GM18870 (cell line): ENCODE measurements around the gene MDP1.

Experiments used
- ATAC-seq: cut with Tn5 transposase; IDR thresholded peaks from one replicate; pipeline ENCODE4 v1.9.1; 2021; ENCODE audit warnings: moderate library complexity; ENCODE audit not compliant: unreplicated experiment

MDP1 gene

DNA sequence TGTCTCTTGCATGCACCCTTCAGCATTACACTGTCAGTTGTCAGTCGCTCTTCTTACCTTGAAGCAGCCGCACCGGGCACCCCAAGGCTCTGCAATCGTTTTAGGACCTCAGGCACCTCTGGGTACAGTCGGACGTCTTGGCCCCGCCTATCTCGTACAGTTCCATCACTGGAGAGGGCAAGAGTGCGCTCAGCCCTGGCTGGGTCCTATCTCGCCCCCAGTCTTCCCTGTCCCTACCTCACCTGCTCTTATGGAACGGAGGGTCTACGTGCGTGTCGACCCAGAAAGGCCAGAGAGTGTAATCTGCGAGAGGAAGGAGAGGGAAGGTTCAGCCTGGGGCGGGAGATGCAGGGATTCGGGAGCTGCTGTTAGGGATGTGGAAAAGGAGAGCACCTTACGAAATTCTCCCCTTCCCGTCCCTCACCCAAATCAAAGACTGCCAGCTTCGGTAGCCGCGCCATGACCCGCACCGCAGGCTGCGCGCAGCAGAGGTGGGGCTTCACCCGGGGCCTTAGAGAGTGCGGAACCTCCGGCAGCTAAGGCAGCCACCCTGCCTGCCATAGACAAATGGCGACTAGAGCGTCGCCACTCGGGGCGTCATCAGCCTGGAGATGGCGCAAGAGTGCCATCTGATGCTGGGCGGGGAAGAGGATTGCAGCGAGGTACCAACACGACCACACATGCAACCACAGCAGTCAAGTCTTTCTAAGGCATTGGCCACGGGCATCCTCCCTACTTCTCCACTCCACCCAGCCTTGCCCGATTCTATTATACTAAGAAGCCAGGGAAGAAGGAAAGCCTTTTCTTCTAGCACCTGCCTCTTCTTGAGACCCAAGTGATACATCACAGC lies at the start of gene MDP1:
MDP1 (minus strand) TSS at position 572 of the 850 bp plus-strand sequence; CDS start at position 461, 111 bp downstream.
- peak; percentile 46 for ATAC-seq

DNA sequence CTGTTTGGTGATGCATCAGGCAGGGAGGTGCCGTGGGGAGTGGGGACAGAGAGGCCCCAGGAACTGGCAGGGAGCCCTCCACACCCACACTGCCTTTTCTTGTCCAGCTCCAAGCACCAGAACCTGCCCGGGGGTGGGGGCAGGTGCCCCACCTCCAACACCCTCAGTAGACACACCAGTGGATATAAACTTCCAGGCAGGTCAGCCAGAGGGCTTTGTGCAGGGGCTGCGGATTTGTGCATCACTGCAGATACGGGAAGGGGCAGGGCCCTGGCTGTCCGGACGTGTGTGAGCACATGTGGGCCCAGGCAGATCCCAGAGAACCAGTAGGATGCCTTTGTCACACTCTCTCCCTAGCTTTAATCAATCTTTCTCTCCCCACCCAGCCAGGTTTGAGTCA lies 48.4 kb upstream of the MDP1 start:
- no peak for ATAC-seq

DNA sequence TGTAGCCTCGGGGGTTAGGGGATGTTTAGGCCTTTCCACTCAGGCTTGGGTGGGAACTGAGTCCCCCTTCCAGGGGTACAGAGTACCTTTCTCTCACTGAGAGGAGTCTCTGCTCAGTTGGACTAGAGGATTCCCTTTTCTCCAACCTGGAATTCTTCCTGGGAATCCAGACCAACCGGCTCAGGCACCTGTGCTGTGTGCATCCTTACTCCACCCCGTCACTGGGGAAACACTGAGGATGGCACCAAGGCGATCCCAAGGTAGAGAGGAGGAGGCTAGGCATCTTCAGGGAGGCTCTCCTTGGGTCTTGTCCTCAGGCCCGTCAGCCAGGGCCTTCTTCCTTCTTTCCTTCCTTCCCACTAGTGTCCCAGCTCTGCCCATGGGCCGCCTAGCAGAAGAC lies 48.0 kb upstream of the MDP1 start:
- no peak for ATAC-seq

DNA sequence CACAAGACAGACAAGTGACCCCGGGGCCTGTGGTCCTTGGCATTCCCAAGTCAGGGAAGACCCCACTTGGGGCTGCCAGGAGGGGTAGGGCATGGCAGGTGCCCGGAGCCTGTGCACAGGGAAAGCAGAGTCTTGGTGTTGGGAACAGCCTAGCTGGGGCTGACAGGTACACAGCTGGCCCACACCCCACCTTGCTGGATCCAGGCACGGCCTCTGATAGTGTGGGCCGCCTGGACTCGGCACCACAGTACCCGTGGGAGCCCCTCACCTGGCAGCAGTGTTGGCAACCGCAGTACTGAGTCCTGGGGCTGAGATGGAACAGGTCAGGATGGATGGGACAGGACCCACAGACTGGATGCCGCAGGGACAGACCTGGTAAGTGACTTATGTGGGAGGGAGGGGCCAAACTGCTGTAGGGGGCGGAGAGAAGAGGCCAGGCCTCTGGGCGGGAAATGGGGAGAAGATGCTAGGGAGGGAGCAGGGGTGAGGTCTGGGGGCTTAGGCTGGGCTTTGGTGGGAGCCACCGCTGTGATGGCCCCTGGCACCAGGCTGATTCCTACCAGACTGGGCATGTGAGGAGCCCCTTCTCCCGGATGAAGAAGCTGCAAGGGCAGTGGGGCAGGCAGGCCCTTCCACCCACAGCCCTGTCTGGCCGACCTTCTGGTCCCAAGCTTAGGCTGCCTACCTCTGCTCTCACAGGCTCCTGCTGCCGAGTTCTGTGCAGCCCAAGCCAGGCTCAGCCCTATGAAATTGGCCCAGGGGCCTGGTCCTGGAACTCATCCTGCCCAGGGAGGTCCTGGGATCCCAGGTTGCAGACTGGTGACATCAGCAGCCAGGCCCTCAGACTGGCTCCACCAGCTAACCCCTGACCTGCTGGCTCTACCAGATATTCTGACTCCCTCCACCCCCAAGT lies 47.2 kb upstream of the MDP1 start, which contains the start of gene TGM1:
TGM1 (minus strand) TSS at position 357 of the 913 bp plus-strand sequence. CDS start 825 bp downstream, outside the sequence.
- no peak for ATAC-seq

DNA sequence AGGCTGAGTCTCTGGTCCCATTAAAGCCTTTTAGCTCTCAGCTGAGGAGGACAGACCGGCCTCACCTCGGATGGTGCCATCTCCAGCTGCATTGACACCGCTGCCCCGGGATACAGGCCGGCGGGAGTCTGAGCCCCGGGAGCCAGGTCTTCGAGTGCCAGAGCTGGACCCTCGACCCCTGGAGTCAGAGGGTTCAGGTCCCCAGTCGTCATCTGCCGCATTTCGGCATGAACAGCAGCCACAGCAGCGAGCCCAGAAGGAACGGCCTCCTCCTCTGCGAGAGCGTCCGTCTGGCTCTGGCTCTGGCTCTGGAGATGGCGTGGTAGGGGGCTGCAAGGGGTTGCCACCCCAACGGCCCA lies 46.1 kb upstream of the MDP1 start:
- no peak for ATAC-seq

DNA sequence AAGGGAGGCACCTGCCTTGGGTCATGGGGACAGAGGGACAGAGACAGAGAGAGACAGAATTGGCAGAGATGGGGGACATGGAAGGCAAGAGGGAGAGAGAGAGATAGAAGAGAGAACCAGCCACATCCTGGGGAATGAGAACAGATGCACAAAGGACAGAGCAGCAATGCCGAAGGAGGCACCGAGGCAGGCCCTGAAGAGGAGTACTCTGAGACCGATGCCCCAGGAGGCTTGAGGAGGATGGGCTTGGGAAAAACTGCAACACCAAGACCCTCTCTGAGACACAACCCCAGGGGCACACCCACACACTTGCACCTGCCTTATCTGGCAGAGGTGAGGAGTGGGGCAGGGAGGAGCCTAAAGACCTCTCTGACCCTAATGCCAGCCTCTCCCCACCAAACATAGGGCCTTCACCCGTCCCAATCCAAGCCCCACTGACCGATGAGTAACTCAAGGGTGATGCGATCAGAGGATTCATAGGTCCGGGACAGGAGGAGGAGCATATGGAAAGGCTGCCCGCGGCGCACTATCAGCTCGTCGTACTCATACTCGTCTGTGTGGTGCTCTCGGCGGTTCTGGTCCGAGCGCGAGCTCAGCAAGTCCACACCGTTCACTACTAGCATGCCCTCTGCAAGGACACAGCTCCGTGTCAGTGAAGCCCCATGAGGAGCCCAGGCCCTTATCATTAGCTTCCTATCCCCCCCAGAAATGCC lies 45.5 kb upstream of the MDP1 start:
- ATAC-seq, result no peak

DNA sequence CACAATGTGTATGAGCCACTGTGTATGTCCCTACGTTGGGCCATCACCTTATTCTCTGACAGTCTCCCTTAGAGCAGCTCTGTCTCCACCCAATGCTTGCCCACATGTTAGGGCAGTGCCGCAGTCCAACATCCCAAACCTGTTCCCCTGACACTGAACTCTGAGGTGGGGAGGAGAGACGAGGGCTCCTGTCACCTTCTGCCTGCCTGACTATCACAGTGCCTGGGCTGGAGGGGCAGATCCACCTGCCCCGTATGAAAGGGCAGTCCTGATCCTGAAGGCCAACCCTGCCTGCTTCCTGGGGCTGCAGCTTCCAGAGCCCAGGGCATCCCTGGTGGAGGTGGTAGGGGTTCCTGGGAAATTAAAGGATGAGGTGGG lies 44.9 kb upstream of the MDP1 start:
- no peak for ATAC-seq

DNA sequence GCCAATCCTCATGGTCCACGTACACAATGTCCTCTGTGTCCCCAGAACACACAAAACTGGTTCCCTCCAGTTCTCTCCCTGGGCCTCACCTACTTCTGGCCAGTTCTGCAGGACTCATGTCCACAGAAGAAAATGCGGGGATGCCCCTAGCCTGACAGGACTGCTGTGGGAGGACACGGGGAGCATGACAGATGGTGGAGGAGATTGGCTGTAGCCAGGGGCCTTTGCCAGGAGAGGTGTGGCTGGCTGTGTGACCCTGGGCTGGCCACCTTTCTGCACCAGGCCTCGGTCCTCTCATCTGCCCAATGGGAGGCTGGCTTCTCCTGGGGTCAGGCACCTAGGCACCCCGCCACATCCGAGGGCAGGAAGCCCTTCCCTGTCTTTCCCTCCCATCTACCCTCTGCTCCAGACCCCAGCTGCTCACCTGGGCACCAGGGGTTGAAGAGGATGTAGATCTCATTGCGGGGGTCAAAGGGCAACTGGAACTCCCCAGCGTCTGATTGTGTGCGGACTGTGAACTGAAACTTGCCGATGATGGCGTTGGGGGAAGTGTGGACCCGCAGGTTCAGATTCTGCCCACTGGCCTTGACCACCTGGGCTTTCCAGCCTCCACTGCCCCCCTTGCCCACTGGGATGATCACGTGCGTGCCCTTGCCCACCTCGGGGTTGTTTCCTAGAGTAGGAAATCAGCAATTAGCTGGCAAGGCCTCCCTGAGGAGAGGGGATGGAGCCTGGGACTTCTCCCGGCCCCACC lies 44.3 kb upstream of the MDP1 start:
- ATAC-seq, result no peak

DNA sequence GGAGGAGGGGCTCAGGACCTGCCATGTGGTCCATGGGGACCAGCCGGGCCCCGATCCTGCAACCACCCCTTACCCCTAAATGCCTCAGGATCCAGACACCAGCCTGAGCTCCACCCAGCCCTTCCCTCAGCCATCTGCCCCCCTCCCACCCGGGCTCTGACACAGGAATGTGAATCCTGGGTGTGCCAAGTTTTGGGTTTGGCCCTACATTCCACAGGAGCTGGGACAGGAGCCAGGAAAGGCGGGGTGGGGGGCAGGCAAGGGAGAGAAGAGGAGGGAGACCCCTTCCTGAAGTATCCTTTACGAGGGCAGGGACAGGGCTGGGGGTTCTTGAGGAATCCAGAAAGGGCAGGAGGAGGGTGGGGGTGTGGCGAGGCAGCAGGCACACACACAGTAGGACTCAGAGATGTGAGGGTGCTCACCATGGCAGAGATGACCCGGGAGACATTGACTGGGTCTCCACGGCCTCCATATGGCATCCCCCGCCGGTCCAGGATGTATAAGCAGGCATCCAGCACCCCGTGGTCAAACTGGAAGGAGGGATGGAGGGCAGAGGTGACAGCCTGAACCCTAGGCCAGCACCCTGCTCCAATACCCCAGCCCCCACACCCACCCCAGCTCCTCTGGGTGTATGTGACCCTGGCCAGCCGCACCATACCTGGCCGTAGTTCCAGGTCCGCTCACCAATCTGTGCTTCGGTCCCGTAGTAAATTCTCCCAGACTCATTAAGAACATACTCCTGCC lies 43.6 kb upstream of the MDP1 start:
- ATAC-seq, result no peak

DNA sequence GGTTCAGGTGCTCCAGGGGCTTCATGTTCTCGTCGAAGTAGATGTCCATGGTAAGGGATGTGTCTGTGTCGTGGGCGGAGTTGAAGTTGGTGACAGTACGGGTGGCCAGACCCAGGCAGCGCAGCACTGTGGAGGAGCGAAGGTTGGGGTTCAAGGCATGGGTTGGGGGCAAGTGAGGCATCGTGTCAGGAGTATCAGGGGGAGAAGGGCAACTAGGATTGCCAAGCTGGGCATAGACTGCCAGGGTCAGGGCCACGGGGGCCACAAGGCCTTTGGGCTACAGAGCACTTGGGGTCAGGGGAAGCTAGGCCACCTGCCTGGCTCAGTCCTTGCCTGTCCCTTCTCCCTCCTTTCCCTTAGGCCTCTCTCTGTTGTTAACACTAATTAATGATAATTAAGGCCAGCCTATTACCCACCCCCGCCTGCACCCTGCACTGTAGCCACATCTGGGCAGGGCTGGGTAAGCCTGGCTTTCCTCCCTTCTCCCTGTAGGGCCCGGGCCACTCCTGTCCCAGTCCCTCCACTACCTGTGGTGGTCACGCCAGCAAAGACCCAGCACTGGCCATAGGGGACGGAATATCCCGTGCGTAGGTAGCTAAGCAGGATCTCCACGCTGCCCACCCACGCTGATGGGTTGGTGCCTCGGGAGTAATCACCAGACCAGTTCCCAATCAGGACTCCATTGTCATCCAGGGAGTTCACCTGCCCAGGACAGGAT lies 42.8 kb upstream of the MDP1 start:
- ATAC-seq, result no peak

DNA sequence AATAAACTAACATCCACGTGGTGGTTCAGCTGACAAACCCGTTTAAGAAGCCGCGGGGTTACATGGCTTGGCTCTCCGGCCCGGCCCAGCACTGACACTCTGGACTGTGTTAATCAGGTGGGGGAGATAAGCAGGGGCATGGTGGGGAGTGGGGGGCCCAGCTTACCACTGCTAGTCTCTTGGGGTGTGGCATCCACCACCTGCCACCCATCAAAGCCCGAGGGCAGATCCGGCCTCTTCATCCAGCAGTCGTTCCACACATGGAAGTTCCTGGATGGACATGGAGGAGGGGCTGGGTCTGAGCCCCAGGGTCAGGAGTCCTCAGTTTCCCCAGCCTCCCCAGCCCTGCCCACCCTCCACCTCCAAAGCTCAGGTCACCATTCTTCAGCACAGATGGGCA lies 42.3 kb upstream of the MDP1 start:
- no peak for ATAC-seq

DNA sequence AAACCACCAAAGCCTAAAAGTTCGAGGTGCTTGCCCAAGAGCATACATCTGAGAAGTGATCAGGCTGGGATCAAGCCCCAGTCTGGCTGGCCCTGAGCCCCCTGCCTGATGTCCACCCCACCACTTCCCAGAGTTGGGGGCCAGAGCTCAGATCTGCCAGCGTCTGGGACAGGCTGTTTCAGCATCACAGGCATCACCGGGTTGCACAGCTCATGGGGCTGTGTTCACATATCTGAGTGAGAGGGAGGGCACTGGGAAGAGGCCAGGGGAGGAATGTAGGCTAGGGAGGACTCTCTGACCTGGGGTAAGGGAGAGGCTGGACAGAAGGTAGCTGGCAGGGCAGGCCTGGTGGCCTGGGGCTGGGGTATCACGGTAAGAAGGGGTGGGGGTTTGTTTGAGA lies 41.1 kb upstream of the MDP1 start:
- no peak for ATAC-seq

DNA sequence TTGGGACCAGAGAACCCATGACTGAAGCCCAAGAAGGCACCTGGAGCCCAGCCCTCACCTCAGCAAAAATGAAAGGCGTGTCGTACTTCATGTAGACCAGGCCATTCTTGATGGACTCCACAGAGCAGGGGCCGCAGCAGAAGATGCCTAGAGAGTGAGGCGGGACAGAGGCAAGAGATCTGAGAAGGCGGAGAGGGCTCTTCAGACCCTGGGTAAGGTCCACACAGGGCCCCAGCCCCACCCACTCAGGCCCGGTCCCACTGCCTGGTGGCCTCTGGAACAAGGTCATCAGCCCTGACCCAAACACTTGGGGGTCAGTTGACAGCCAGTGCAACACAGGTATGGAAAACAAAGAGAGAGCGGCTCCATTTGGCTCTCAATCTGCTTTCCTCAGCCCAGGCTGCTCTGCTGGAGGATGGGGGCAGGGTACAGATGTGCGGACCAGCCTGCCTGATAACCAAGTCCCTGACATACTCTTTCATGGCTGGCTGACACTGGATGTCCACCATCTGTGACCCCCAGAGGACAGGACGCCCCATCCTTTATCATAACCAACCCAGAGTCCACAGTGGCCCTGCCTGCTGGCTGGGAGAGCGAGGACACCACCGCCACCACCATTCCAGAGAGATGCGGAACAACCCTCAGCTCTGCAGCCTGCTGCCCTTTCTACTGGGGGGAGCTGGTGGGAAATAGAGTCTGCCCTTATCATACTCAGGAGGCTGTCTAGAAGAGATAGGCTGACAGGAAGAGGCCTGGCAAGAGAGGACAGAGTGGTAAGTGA lies 40.3 kb upstream of the MDP1 start:
- ATAC-seq, result no peak

DNA sequence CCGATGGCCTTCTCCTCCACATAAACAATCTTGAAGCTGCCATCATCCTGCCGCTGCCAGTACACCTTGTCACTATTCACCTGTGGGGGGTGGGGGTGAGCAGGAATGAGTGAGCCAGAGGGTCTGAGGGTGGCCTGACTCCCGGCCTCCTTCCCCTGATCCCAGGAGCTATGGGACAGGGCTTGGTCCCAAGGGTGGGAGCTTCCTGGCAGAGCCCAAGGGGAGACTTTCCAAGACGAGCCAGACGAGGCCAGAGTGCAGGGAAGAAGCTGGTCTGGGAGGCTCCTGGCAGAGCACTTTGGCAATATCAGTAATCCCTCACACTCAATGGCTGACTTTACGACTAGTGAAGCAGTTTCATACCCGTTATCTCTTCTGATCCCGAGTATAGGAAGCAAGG lies 39.6 kb upstream of the MDP1 start:
- no peak for ATAC-seq

DNA sequence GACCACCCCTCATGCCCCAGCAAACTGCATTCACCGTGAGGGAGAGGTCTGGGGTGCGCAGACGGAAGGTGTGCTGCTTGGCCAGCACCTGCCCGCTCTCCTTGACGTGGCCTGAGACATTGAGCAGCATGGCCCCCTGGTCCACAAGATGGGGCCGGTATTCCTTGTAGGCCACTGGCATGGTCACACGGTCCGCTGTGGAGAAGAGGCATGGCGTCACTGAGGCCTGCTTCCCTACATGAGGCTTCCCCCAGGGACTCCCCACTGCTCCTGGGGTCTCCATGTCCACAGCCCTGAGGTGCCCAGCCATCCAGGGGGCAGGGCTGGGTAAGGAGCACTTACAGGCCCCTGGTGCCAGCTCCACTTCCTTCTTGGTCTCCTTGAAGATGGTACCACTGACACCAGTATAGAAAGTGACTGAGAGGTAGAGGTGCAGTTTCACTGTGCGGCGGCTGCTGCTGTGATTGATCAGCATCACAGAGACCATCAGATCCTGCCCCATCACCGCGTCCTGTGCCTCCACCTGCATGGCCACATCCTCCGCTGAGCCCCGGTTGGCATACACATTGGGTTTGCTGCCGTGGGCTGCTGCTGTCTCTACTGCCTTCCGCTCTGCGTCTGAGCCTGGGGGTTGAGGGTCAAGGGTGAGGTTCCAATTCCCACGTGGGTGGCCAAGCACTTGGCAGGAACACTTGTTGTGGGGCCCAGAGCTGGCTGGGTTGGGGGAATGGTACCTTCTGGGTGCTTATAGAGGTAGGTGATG lies 38.9 kb upstream of the MDP1 start:
- ATAC-seq, result no peak

DNA sequence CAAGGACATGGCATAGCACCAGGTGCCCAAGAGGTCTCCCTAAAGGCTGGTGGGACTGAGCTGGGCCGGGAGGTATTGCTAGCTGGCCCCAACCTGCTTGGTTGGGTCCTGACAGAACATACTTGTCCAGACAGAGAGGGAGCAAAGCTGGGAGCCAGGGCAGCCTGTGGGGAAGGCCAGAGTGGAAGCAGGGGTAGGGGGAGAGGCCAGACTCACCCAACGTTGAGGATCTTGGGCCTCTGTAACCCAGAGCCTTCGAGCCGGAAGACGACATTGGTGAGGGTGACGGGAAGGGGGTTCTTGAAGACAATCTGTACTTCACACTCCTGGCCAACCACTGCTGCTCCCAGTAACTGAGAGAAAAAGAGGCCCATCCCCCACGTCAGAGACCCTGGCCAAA lies 38.1 kb upstream of the MDP1 start:
- ATAC-seq, result no peak

DNA sequence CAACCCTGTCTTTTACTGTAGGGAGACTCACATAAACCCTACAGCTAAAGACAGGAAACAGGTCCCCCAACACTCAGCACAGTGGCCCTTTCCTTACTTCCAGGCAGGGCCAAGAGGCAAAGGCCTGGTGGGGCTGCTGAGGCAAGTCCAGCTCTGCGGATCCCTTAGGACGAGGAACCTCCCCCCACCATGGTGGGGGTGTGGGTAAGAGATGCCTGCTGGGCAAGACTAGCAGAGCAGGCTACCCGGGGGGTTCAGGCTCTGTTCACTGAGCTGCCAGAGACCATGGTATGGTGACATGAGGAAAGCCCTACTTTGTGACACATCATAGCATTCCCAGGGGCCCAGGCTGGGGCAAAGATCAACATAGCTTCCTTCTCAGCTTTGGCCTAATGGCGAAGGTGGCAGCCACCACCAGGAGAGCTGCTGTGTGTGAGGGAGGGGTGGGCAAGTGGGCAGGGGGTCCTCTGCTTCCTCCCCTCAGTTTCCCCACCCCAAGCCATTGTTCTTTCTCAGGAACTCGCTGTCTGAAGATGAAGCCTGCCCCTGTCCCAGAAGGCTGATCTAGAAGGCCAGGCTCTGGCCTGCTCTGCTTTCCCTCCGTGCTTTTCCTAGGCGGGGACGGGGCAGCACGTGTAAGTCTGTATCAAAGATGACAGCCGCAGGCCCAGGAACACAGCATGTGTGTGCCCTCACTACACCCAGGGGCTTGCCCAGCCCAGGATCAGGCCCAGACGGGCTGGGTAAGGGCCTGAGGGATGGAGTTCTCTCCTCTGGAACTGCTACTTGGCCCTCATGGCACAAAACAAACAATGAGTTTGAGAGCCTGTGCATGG lies 36.6 kb upstream of the MDP1 start:
- no peak for ATAC-seq
